Kidney (tissue), 14 donors: ENCODE measurements around the gene PRLR. TPM values are rescaled to one million over a fixed set of nuclear protein-coding genes. Genes with fewer than 3 reads are reported as not detected.

ENCODE experiments used
- DNase-seq, 5 donors: peaks; one replicate each; pipeline ENCODE4 v3.0.0-alpha.2; 2013 to 2020
- FAIRE-seq: peaks from 2 replicates; lab custom pipeline; 2012; peaks lifted over from hg19 to GRCh38; lab: Jason Lieb, UNC
- H3K27ac ChIP-seq, 2 donors: one replicate each; pipeline ENCODE4 v1.7.0; 2013; ENCODE audit warnings: low read depth in 2 of 2, low read length in 2 of 2, inconsistent platforms in 1 of 2
- H3K27me3 ChIP-seq: one replicate; pipeline ENCODE4 v1.7.1; 2013; ENCODE audit warnings: low read length, inconsistent platforms; ENCODE audit not compliant: control insufficient read depth, insufficient read depth
- H3K36me3 ChIP-seq, 3 donors: one replicate each; pipeline versions ENCODE4 v1.7.0 to v1.7.1; 2013; ENCODE audit warnings: low read length in 3 of 3, control low read depth in 1 of 3, inconsistent platforms in 1 of 3; ENCODE audit not compliant: insufficient read depth in 3 of 3, control insufficient read depth in 2 of 3
- H3K4me1 ChIP-seq, 3 donors: one replicate each; pipeline versions ENCODE4 v1.7.0 to v1.7.1; 2013; ENCODE audit warnings: low read length in 3 of 3, inconsistent platforms in 1 of 3, low read depth in 1 of 3; ENCODE audit not compliant: control insufficient read depth in 2 of 3, insufficient read depth in 2 of 3
- H3K4me3 ChIP-seq, 3 donors: one replicate each; pipeline versions ENCODE4 v1.7.0 to v1.8.1; 2013; ENCODE audit warnings: low read length in 3 of 3, control low read depth in 1 of 3, inconsistent platforms in 1 of 3
- H3K9ac ChIP-seq, 3 donors: one replicate each; pipeline versions ENCODE4 v1.7.0 to v1.7.1; 2013; ENCODE audit warnings: low read length in 3 of 3, control low read depth in 1 of 3, inconsistent platforms in 1 of 3
- H3K9me3 ChIP-seq, 3 donors: one replicate each; pipeline versions ENCODE4 v1.7.0 to v1.7.1; 2013; ENCODE audit warnings: low read length in 3 of 3, control low read depth in 1 of 3, inconsistent platforms in 1 of 3; ENCODE audit not compliant: control insufficient read depth in 2 of 3, insufficient read depth in 1 of 3
- intact Hi-C: fragments of 100-400 bp; cut with DNase I; formaldehyde crosslinking; loops from one replicate; pipeline ENCODE4 v1.11.1; 2022
- polyA plus RNA-seq: library from polyadenylated mRNA; stranded (reverse); fragments of 350-450 nt; fragmentation: Illumina TruSeq; extraction: RNeasy Lipid Tissue Mini Kit (QIAGEN cat#74804); gene quantifications from one replicate; pipeline ENCODE4 v1.2.3, GENCODE V29; 2014; ENCODE audit warnings: low read depth, low replicate concordance; ENCODE audit not compliant: insufficient read depth
- total RNA-seq: library from RNA; stranded (reverse); fragmentation: NEBNext Ultra II Directional; extraction: Animal tissue kit (Norgen Biotek cat#: 25700); gene quantifications from one replicate; pipeline ENCODE4 v1.2.1, GENCODE V29; 2021
- TF ChIP-seq, protein P1 (sequence below): IDR thresholded peaks from 3 replicates; pipeline ENCODE4 v1.5.1; 2012; ENCODE audit warnings: mild to moderate bottlenecking, moderate library complexity, borderline replicate concordance; ENCODE audit not compliant: insufficient read depth; ENCODE audit errors: extremely low read depth
- donor health status: control.
- donor health status: control.
- donor health status: control.
- donor health status: control.
- donor health status: control.
- donor health status: DM: yes; HTN: yes; CAD: no.
- donor health status: Normal renal cell carcinoma (clear cell type).

PRLR gene
- total and polyA plus RNA-seq, 2 donors from 2014 or later, result 6.3 to 9.3 TPM

DNA sequence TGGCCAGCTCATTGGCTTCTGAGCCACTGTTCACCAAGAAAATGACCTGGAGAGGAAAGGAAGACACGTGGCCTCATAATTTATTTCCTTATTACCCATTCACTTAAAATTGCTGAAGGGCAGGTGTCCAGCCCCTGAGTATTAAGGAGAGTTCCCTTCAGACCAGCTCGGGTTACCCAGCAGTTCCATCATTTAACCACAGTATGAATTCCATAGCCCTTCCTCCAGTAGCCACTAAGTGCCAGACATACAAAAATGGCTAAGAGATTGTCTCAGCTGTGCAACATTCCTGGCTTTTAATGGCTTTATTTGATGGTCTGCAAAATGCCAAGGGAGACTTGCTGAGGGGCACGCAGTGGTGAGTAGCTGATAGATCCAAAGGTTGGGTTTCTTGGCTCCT is 195.0 kb downstream of the PRLR start:
- intact Hi-C loops, result no loop called here
- Histone ChIP-seq H3K36me3 (peaks cover 0 to 7% (median 0%) of the 10 kb centered on the region in 3 donors), H3K4me3 (no peak overlapping the region), H3K9me3 (no peaks in the 10 kb centered on the region), H3K27me3 (no peaks in the 10 kb centered on the region), H3K27ac (no peak overlapping the region), H3K4me1 (no peaks in the 10 kb centered on the region), H3K9ac (no peak overlapping the region)
- no peak for FAIRE-seq
- TF ChIP-seq, protein P1, sequence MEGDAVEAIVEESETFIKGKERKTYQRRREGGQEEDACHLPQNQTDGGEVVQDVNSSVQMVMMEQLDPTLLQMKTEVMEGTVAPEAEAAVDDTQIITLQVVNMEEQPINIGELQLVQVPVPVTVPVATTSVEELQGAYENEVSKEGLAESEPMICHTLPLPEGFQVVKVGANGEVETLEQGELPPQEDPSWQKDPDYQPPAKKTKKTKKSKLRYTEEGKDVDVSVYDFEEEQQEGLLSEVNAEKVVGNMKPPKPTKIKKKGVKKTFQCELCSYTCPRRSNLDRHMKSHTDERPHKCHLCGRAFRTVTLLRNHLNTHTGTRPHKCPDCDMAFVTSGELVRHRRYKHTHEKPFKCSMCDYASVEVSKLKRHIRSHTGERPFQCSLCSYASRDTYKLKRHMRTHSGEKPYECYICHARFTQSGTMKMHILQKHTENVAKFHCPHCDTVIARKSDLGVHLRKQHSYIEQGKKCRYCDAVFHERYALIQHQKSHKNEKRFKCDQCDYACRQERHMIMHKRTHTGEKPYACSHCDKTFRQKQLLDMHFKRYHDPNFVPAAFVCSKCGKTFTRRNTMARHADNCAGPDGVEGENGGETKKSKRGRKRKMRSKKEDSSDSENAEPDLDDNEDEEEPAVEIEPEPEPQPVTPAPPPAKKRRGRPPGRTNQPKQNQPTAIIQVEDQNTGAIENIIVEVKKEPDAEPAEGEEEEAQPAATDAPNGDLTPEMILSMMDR, result no peak
- no peak for DNase-seq

DNA sequence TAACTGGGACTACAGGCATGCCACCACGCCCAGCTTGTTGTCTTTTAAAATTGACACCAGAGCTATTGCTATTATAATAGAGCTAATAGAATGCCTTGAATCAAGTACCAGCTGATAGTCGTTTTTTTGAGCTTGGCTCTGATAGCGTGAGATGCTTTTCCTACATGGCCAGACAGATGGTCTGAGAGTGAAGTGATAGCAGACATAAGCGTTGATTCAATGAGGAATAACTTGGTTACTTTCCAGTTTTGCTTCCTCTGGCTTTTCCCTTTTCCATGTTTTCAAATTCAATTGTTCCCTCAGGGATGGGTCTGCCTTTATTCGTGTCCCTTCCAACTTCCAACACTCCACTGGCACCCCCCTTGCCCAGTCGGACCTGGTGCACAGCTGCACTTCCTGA is 197.9 kb downstream of the PRLR start:
- Histone ChIP-seq H3K27me3 (no peaks in the 10 kb centered on the region), H3K9me3 (no peaks in the 10 kb centered on the region), H3K4me3 (no peak overlapping the region), H3K4me1 (peaks cover 0 to 15% (median 0%) of the 10 kb centered on the region in 3 donors), H3K27ac (no peak overlapping the region), H3K36me3 (peaks cover 0 to 7% (median 0%) of the 10 kb centered on the region in 3 donors), H3K9ac (no peak overlapping the region)
- intact Hi-C loops, result no loop called here
- no peak for DNase-seq
- FAIRE-seq, result no peak
- TF ChIP-seq, protein P1, result no peak

DNA sequence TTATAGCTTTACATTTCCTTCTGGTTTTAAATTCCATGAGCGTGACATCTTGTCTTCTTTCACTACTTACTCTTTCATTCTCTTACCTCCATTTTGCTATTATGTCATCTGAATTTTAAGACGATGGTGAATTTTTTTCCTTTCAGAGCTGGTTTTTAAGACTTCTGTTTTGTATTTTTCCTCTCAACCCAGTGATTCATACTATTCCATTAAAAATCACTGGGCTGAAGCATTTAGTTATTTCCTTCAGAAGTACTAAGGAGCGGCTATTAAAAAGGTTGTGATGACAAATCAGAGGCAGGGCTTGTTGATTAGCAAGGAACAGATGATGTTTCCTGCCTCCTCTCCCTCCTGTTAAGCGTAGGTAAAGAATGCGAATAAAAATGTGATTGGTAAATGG is 199.0 kb downstream of the PRLR start:
- Histone ChIP-seq H3K36me3 (peaks cover 0 to 7% (median 0%) of the 10 kb centered on the region in 3 donors), H3K9ac (no peak overlapping the region), H3K4me3 (no peak overlapping the region), H3K27me3 (no peaks in the 10 kb centered on the region), H3K4me1 (peaks cover 0 to 15% (median 4%) of the 10 kb centered on the region in 3 donors), H3K27ac (no peak overlapping the region), H3K9me3 (no peaks in the 10 kb centered on the region)
- TF ChIP-seq, protein P1, result no peak
- intact Hi-C loops, result no loop called here
- DNase-seq (peak in 1 of 5 donors; percentile 35), FAIRE-seq (no peak)
